DMS 273 (cell line): ENCODE results near the gene ANKRD55.
A peak's percentile ranks its signal among the peaks of the same experiment; 100 is the strongest.

Experiments
- DNase-seq: peaks from one replicate; lab custom pipeline; 2025; ENCODE audit not compliant: unreplicated experiment; lab: John Stamatoyannopoulos, UW

Gene ANKRD55

GRCh38 chr5:56054666-56055065 is 178.5 kb downstream of the ANKRD55 start:
- no peak for DNase-seq

GRCh38 chr5:56053363-56053762 is 179.8 kb downstream of the ANKRD55 start:
- no peak for DNase-seq

- DNase-seq: no peak
These were observed 180.4 kb downstream of the ANKRD55 start for GRCh38 chr5:56052735-56053134.

- peak; percentile 47 for DNase-seq
These were observed 182.4 kb downstream of the ANKRD55 start for GRCh38 chr5:56050551-56051255.
